Cardiac muscle cell (in vitro differentiated cells and primary cell): Measurements from ENCODE around the gene STARD13. TPM values are rescaled to one million over a fixed set of nuclear protein-coding genes. Genes with fewer than 3 reads are reported as not detected.

Experiments
- DNase-seq, 2 donors: peaks; one replicate each; pipeline versions ENCODE4 v3.0.0 to v3.0.0-alpha.2; 2010 to 2017; ENCODE audit warnings: low read depth in 1 of 2, low spot score in 1 of 2
- H3K27ac ChIP-seq: fragments of 200-600 bp; sonication (generic); 2 replicates; pipeline ENCODE4 v1.5.1; 2016
- H3K27me3 ChIP-seq: fragments of 200-600 bp; sonication (generic); 2 replicates; pipeline ENCODE4 v1.6.0; 2016; ENCODE audit warnings: control low read depth
- H3K36me3 ChIP-seq: fragments of 200-600 bp; sonication (generic); 2 replicates; pipeline ENCODE4 v1.5.1; 2016; ENCODE audit warnings: control low read depth
- H3K4me1 ChIP-seq: fragments of 200-600 bp; sonication (generic); 2 replicates; pipeline ENCODE4 v1.8.1; 2017; ENCODE audit warnings: low read depth, mild to moderate bottlenecking, mixed run types
- H3K4me3 ChIP-seq: fragments of 200-600 bp; sonication (generic); 2 replicates; pipeline ENCODE4 v1.5.1; 2016; ENCODE audit warnings: mild to moderate bottlenecking
- H3K9me3 ChIP-seq: fragments of 200-600 bp; sonication (generic); 2 replicates; pipeline ENCODE4 v1.5.1; 2017; ENCODE audit warnings: low read depth, mild to moderate bottlenecking, control low read depth
- CTCF ChIP-seq: IDR thresholded peaks from 2 replicates; pipeline ENCODE4 v1.5.1; 2012; ENCODE audit warnings: low read depth, mild to moderate bottlenecking, low read length
- polyA plus RNA-seq: library from polyadenylated mRNA; unstranded; fragments of >200 nt; fragmentation: Nextera tagmentation; extraction: Ambion mirVana; gene quantifications from 2 replicates; pipeline ENCODE4 v1.2.1, GENCODE V29; 2016
- total RNA-seq: library from RNA; depleted of rRNA; stranded (reverse); fragments of >200 nt; gene quantifications from 2 replicates; pipeline ENCODE4 v1.2.3, GENCODE V29; 2016

Gene STARD13
- total and polyA plus RNA-seq, 2 experiments from 2014 or later: 16.5 to 23.5 TPM

- TF ChIP-seq CTCF: no peak
- peak in 1 of 2 donors; percentile 89 for DNase-seq
- H3K36me3 ChIP-seq: no peaks in the 10 kb centered on the region
- peaks cover 38% of the 10 kb centered on the region for H3K4me1 ChIP-seq
- no peaks in the 10 kb centered on the region for H3K27me3 ChIP-seq
- no peak overlapping the region for H3K4me3 ChIP-seq
- H3K9me3 ChIP-seq: no peaks in the 10 kb centered on the region
- H3K27ac ChIP-seq: peak overlapping the region; percentile 52
Measured at GRCh38 chr13:33252135-33252534, 33.4 kb downstream of the STARD13 start.

GRCh38 chr13:33251131-33251661 is 34.4 kb downstream of the STARD13 start:
- Histone ChIP-seq H3K27me3 (no peaks in the 10 kb centered on the region), H3K4me1 (peaks cover 40% of the 10 kb centered on the region), H3K27ac (peak overlapping the region; percentile 52), H3K9me3 (no peaks in the 10 kb centered on the region), H3K4me3 (no peak overlapping the region), H3K36me3 (no peaks in the 10 kb centered on the region)
- no peak for TF ChIP-seq CTCF
- DNase-seq: peak in 1 of 2 donors; percentile 86

GRCh38 chr13:33250609-33251008 is 34.9 kb downstream of the STARD13 start:
- TF ChIP-seq CTCF: no peak
- no peak overlapping the region for H3K27ac ChIP-seq
- no peaks in the 10 kb centered on the region for H3K36me3 ChIP-seq
- H3K4me3 ChIP-seq: no peak overlapping the region
- peaks cover 44% of the 10 kb centered on the region for H3K4me1 ChIP-seq
- H3K9me3 ChIP-seq: no peaks in the 10 kb centered on the region
- no peaks in the 10 kb centered on the region for H3K27me3 ChIP-seq
- no peak for DNase-seq

- H3K9me3 ChIP-seq: no peaks in the 10 kb centered on the region
- H3K4me1 ChIP-seq: peaks cover 48% of the 10 kb centered on the region
- TF ChIP-seq CTCF: no peak
- H3K27ac ChIP-seq: no peak overlapping the region
- no peak overlapping the region for H3K4me3 ChIP-seq
- no peaks in the 10 kb centered on the region for H3K36me3 ChIP-seq
- DNase-seq: no peak
- no peaks in the 10 kb centered on the region for H3K27me3 ChIP-seq
Measured at GRCh38 chr13:33249894-33250293, 35.7 kb downstream of the STARD13 start.

- Histone ChIP-seq H3K27ac (no peak overlapping the region), H3K36me3 (no peaks in the 10 kb centered on the region), H3K27me3 (no peaks in the 10 kb centered on the region), H3K4me3 (no peak overlapping the region), H3K4me1 (peaks cover 56% of the 10 kb centered on the region), H3K9me3 (no peaks in the 10 kb centered on the region)
- no peak for TF ChIP-seq CTCF
- DNase-seq: peak in 1 of 2 donors; percentile 35
Measured at GRCh38 chr13:33249066-33249465, 36.5 kb downstream of the STARD13 start.
